ENCODE data around the gene PPP1R16B. TPM values are rescaled to one million over a fixed set of nuclear protein-coding genes. Genes with fewer than 3 reads are reported as not detected.
A peak's percentile ranks its signal among the peaks of the same experiment; 100 is the strongest.

PPP1R16B gene
- total RNA-seq, 4 donors from 2014 or later: 0.99 to 6.7 (median 3.6) TPM

- peaks cover 6 to 54% (median 16%) of the 10 kb centered on the region in 3 donors for H3K4me1 ChIP-seq
- no peaks in the 10 kb centered on the region for H3K36me3 ChIP-seq
- peaks cover 5 to 65% (median 8%) of the 10 kb centered on the region in 4 donors for H3K27me3 ChIP-seq
- H3K9me3 ChIP-seq: no peaks in the 10 kb centered on the region
- intact Hi-C loops (cut with DNase I): no loop called here
- TF ChIP-seq POLR2A (IDR thresholded peaks at IDR 0.05) (no peak), CTCF (IDR thresholded peaks at IDR 0.05) (no peak)
- 6% methylated on average over 11 of the region's 81 CpGs; no CpG with 5 or more reads in 1 of the 2 donors for WGBS, 2 donors
- H3K27ac ChIP-seq: peak overlapping the region; percentile 65 to 87 (median 78)
- DNase-seq: no peak
- peak overlapping the region; percentile 41 to 77 (median 56) for H3K4me3 ChIP-seq
Measured at GRCh38 chr20:38805958-38806854, 709 bp downstream of the PPP1R16B start.

- Histone ChIP-seq H3K27ac (peak overlapping the region; percentile 15 to 87 (median 53)), H3K27me3 (peaks cover 5 to 65% (median 8%) of the 10 kb centered on the region in 4 donors), H3K4me1 (peaks cover 6 to 54% (median 16%) of the 10 kb centered on the region in 3 donors), H3K36me3 (no peaks in the 10 kb centered on the region), H3K4me3 (peak overlapping the region; percentile 41 to 77 (median 56)), H3K9me3 (no peaks in the 10 kb centered on the region)
- intact Hi-C loops (cut with DNase I): no loop called here
- 39 to 46% methylated on average over 6 to 13 of the region's 32 CpGs for WGBS, 2 donors
- TF ChIP-seq CTCF (IDR thresholded peaks at IDR 0.05): no peak
- no peak for TF ChIP-seq POLR2A (IDR thresholded peaks at IDR 0.05)
- no peak for DNase-seq
Measured at GRCh38 chr20:38806855-38807655, 1.6 kb downstream of the PPP1R16B start.

GRCh38 chr20:38809942-38810341, 4.4 kb downstream of the PPP1R16B start:
- peaks cover 5 to 71% (median 8%) of the 10 kb centered on the region in 4 donors for H3K27me3 ChIP-seq

GRCh38 chr20:38810926-38811630, 5.6 kb downstream of the PPP1R16B start:
- Histone ChIP-seq H3K4me1 (peaks cover 6 to 44% (median 7%) of the 10 kb centered on the region in 3 donors), H3K27me3 (peaks cover 3 to 59% (median 5%) of the 10 kb centered on the region in 4 donors), H3K27ac (no peak overlapping the region), H3K9me3 (no peaks in the 10 kb centered on the region), H3K36me3 (no peaks in the 10 kb centered on the region), H3K4me3 (no peak overlapping the region)
- TF ChIP-seq CTCF (IDR thresholded peaks at IDR 0.05) (no peak), POLR2A (IDR thresholded peaks at IDR 0.05) (no peak)
- intact Hi-C loops (cut with DNase I): no loop called here
- 69 to 79% methylated on average over 3 of the region's 4 CpGs for WGBS, 2 donors
- no peak for DNase-seq

More at GRCh38 chr20:38809942-38810341, 4.4 kb downstream of the PPP1R16B start:
- intact Hi-C loops (cut with DNase I): no loop called here
- no peak for DNase-seq
- Histone ChIP-seq H3K27ac (no peak overlapping the region), H3K4me3 (no peak overlapping the region), H3K9me3 (no peaks in the 10 kb centered on the region), H3K36me3 (no peaks in the 10 kb centered on the region), H3K4me1 (peaks cover 6 to 55% (median 16%) of the 10 kb centered on the region in 3 donors)
- TF ChIP-seq CTCF (IDR thresholded peaks at IDR 0.05) (no peak), POLR2A (IDR thresholded peaks at IDR 0.05) (no peak)
- 47 to 50% methylated on average over 6 of the region's 6 CpGs for WGBS, 2 donors
